K562 (cell line): Measurements from ENCODE around the gene GLI1. TPM values are rescaled to one million over a fixed set of nuclear protein-coding genes. Genes with fewer than 3 reads are reported as not detected.

Source experiments
- AFF1 ChIP-seq, 2 experiments: fragments of 450-650 bp; IDR thresholded peaks; 2 replicates each; pipeline ENCODE4 v1.6.1; 2018; ENCODE audit warnings: mild to moderate bottlenecking in 2 of 2, low read depth in 1 of 2; ENCODE audit not compliant: partially characterized antibody in 2 of 2
- BACH1 ChIP-seq: fragments of 200-800 bp; sonication (Bioruptor generic); IDR thresholded peaks from 2 replicates; pipeline ENCODE4 v1.6.1; 2016; ENCODE audit warnings: missing genetic modification characterization, missing compliant biosample characterization
- CBX1 ChIP-seq: sonication (generic); IDR thresholded peaks from 2 replicates; pipeline ENCODE4 v1.6.1; 2016; ENCODE audit warnings: antibody characterized with exemption, low read depth, mild to moderate bottlenecking
- GTF2A2 ChIP-seq: IDR thresholded peaks from 2 replicates; pipeline ENCODE4 v1.6.1; 2016; ENCODE audit warnings: mild to moderate bottlenecking, missing genetic modification characterization, missing compliant biosample characterization
- KLF6 ChIP-seq: fragments of 250-450 bp; sonication (Bioruptor Pico); IDR thresholded peaks from 2 replicates; pipeline ENCODE4 v1.4.0; 2020; ENCODE audit warnings: mild to moderate bottlenecking, moderate library complexity, borderline replicate concordance
- MAFG ChIP-seq: fragments of 450-650 bp; conservative IDR thresholded peaks from 2 replicates; pipeline ENCODE4 v1.6.1; 2016; ENCODE audit warnings: missing genetic modification characterization, missing compliant biosample characterization
- MECOM ChIP-seq: fragments of 250-450 bp; sonication (Bioruptor Pico); IDR thresholded peaks from 2 replicates; pipeline ENCODE4 v1.8.0; 2022; ENCODE audit warnings: inconsistent platforms
- MNT ChIP-seq, 2 experiments: fragments of 450-650 bp; conservative IDR thresholded peaks; 2 replicates each; pipeline ENCODE4 v1.6.1; 2017; ENCODE audit warnings: mild to moderate bottlenecking in 2 of 2, moderate library complexity in 2 of 2
- MYC ChIP-seq, 2 experiments: fragments of 250-450 bp in 1 of 2; sonication (Bioruptor Pico) in 1 of 2; IDR thresholded peaks; 2 replicates each; pipeline versions ENCODE4 v1.5.1 to v1.6.1; 2012 to 2021; ENCODE audit warnings: low read depth in 2 of 2, borderline replicate concordance in 1 of 2, improper control_type of control experiment in 1 of 2, low read length in 1 of 2, mild to moderate bottlenecking in 1 of 2, moderate library complexity in 1 of 2
- NR3C1 ChIP-seq: sonication (generic); formaldehyde crosslinking; IDR thresholded peaks from 2 replicates; pipeline ENCODE4 v1.8.1; 2022; ENCODE audit warnings: missing genetic modification reagents
- PURB ChIP-seq: sonication (generic); formaldehyde crosslinking; IDR thresholded peaks from 2 replicates; pipeline ENCODE4 v1.9.0; 2021; ENCODE audit warnings: low read depth, mild to moderate bottlenecking, missing genetic modification reagents
- PYGO2 ChIP-seq: fragments of 450-650 bp; IDR thresholded peaks from 2 replicates; pipeline ENCODE4 v1.6.1; 2016; ENCODE audit warnings: mild to moderate bottlenecking, missing genetic modification characterization, moderate library complexity, missing compliant biosample characterization
- SIN3B ChIP-seq: fragments of 450-650 bp; IDR thresholded peaks from 2 replicates; pipeline ENCODE4 v1.6.1; 2017; ENCODE audit warnings: low read depth, mild to moderate bottlenecking, moderate library complexity
- SMAD3 ChIP-seq: fragments of 450-650 bp; formaldehyde crosslinking; conservative IDR thresholded peaks from 2 replicates; pipeline ENCODE4 v1.4.0; 2020; ENCODE audit warnings: mild to moderate bottlenecking
- SREBF1 ChIP-seq: fragments of 150-350 bp; IDR thresholded peaks from 2 replicates; pipeline ENCODE4 v1.6.1; 2014; ENCODE audit warnings: antibody characterized with exemption, low read depth, low read length, borderline replicate concordance
- TAF7 ChIP-seq: fragments of 450-650 bp; IDR thresholded peaks from 2 replicates; pipeline ENCODE4 v1.6.1; 2016; ENCODE audit warnings: missing genetic modification characterization, missing compliant biosample characterization
- ZFX ChIP-seq: sonication (generic); formaldehyde crosslinking; IDR thresholded peaks from 2 replicates; pipeline ENCODE4 v1.8.0; 2022; ENCODE audit warnings: mild to moderate bottlenecking, missing genetic modification reagents, moderate library complexity
- ZNF197 ChIP-seq: fragments of 200-800 bp; sonication (Bioruptor generic); IDR thresholded peaks from 2 replicates; pipeline ENCODE4 v1.6.1; 2016; ENCODE audit warnings: low read depth, missing genetic modification characterization, missing compliant biosample characterization
- ZNF354B ChIP-seq: fragments of 250-450 bp; sonication (Bioruptor Pico); IDR thresholded peaks from 2 replicates; pipeline ENCODE4 v1.4.0; 2020
- ZNF395 ChIP-seq: fragments of 200-800 bp; sonication (Bioruptor generic); IDR thresholded peaks from 2 replicates; pipeline ENCODE4 v1.6.1; 2017; ENCODE audit warnings: missing genetic modification characterization, missing compliant biosample characterization
- ZNF561 ChIP-seq: fragments of 450-650 bp; formaldehyde crosslinking; conservative IDR thresholded peaks from 2 replicates; pipeline ENCODE4 v1.4.0; 2020; ENCODE audit warnings: mild to moderate bottlenecking, moderate library complexity
- polyA plus RNA-seq, 8 experiments: library from polyadenylated mRNA; depleted of rRNA in 4 of 8; stranded (reverse) in 5 of 8; unstranded in 3 of 8; fragments of >200 nt; fragmentation: Nextera tagmentation in 2 of 8; fragmentation: Illumina TruSeq in 1 of 8; extraction: Ambion mirVana in 2 of 8; extraction: Trizol in 1 of 8; gene quantifications; 2 replicates each; pipeline versions ENCODE4 v1.2.1 to v1.2.3, GENCODE V29; 2011 to 2014; ENCODE audit warnings: inconsistent platforms in 1 of 8, missing spikeins in 1 of 8
- total RNA-seq, 7 experiments: library from RNA; depleted of rRNA in 6 of 7; stranded (reverse); fragments of >200 nt in 6 of 7; fragmentation: Illumina TruSeq in 2 of 7; extraction: Trizol in 2 of 7; gene quantifications; 2 replicates each; pipeline versions ENCODE4 v1.2.1 to v1.2.3, GENCODE V29; 2011 to 2021; ENCODE audit warnings: low replicate concordance in 1 of 7

The GLI1 gene
- total and polyA plus RNA-seq, 9 of the 15 experiments (the other 6 are each of a cell fraction or from before 2014, with no cell fraction given): 0.24 to 3.7 (median 0.61) TPM

DNA sequence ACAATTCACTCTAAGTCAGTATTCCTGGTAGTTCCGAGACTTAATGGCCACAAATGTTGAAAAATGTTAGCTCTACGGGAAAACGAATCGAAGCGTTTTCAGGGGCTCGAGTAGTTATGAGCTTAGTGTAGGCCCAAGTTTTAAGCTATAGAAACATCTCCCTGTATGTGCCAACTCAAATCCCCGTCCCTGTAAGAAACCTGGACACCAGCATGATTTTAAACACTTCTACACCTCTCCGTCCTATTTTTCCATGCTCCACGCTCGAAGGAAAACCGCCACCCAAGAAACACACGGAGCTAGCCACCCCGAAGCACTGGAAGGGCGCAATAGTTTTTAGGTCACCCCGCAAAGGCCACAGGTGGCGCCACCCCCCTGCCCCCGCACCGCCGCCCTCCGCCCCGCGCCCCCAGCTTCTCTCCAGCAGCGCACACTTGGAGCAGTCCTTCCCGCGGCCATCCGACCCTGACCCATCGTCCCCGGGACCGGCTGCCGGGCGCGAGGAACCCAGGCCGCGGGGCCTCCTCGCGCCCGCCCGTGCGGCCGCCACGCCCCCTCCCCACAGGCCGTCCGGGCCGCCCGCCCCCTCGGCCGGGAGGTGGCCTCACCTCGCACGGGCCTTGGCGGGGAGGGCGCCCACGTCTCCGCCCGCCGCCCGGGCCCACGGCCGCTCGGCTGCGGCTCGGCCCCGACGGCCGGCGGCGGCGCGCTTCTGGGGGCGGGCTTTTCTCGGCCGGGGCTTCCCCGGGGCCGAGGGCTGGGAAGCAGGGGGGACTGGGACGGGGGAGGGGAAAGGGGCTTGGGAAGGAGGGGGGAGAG, 29.3 kb upstream of the GLI1 start (continued):
- peak; percentile 86 for TF ChIP-seq ZFX (CRISPR knock-in tag)
- TF ChIP-seq MECOM (CRISPR knock-in tag): no peak
- TF ChIP-seq SMAD3 (CRISPR knock-in tag): no peak
- peak; percentile 26 to 58; a peak in 2 of 4 replicates for TF ChIP-seq MNT (conservative IDR thresholded peaks at IDR 0.05)
- TF ChIP-seq BACH1 (tag): no peak
- TF ChIP-seq GTF2A2 (tag): 0 out of 2 replicates have a peak, but pooled peaks have one; percentile 29
- TF ChIP-seq ZNF197 (CRISPR knock-in tag): 0 out of 2 replicates have a peak, but pooled peaks have one; percentile 4
- TF ChIP-seq KLF6: no peak
- no peak; the same call in 1 of the 2 replicates for TF ChIP-seq ZNF395
- no peak for TF ChIP-seq ZNF561 (CRISPR knock-in tag)
- TF ChIP-seq SIN3B: no peak
- no peak for TF ChIP-seq SREBF1
- TF ChIP-seq AFF1 (IDR thresholded peaks at IDR 0.05; ENCODE audit: low read depth in 1 of 2, partially characterized antibody in 2 of 2): peak in 1 of 2 experiments; percentile 33
- no peak for TF ChIP-seq NR3C1
- no peak for TF ChIP-seq MAFG (tag)
- TF ChIP-seq PURB: no peak
- TF ChIP-seq PYGO2 (tag): no peak
- TF ChIP-seq ZNF354B (CRISPR knock-in tag): no peak
- TF ChIP-seq TAF7 (tag): no peak
- 0 out of 2 replicates have a peak, but pooled peaks have one; percentile 27 for TF ChIP-seq CBX1
- no peak; the same call in 1 of the 2 replicates for TF ChIP-seq MYC (IDR thresholded peaks at IDR 0.05; ENCODE audit: low read depth, low read length)
- no peak for TF ChIP-seq MYC (CRISPR knock-in tag; IDR thresholded peaks at IDR 0.05; ENCODE audit: borderline replicate concordance, low read depth)
